ENCODE data around the gene PMVK.

The PMVK gene

GRCh38 chr1:154954541-154954940 is 18.0 kb upstream of the PMVK start:
- ChIA-PET POLR2A (ENCODE audit: low non-redundant PET) (no interaction called here), CTCF (interaction anchor here (0.6 kb wide), 1 partner anchor 1008 kb away, joined by 3 read pairs; the partner anchor contains the start of gene DENND4B)
- no peak for DNase-seq (ENCODE audit: low spot score)
- no peak for TF ChIP-seq CTCF (conservative IDR thresholded peaks at IDR 0.05; ENCODE audit: low read depth)
- no peak overlapping the region for H3K27ac ChIP-seq

GRCh38 chr1:154953611-154954038 is 17.1 kb upstream of the PMVK start:
- POLR2A ChIA-PET (ENCODE audit: low non-redundant PET): interaction anchor here (0.6 kb wide), 1 partner anchor 31 kb away, joined by 4 read pairs; no protein-coding TSS in a partner anchor
- TF ChIP-seq CTCF (conservative IDR thresholded peaks at IDR 0.05; ENCODE audit: low read depth): no peak
- CTCF ChIA-PET: interaction anchor here (0.5 to 0.6 kb wide), 2 partner anchors 22 to 108 kb away, joined by 4 to 5 read pairs; no protein-coding TSS in a partner anchor
- no peak for DNase-seq (ENCODE audit: low spot score)
- H3K27ac ChIP-seq: no peak overlapping the region

GRCh38 chr1:154952664-154953063 is 16.1 kb upstream of the PMVK start:
- no peak for TF ChIP-seq CTCF (conservative IDR thresholded peaks at IDR 0.05; ENCODE audit: low read depth)
- H3K27ac ChIP-seq: no peak overlapping the region
- ChIA-PET POLR2A (ENCODE audit: low non-redundant PET) (no interaction called here), CTCF (no interaction called here)
- DNase-seq (ENCODE audit: low spot score): no peak

- peak overlapping the region; percentile 3; the same call in 1 of the 2 replicates for H3K27ac ChIP-seq
- DNase-seq (ENCODE audit: low spot score): no peak
- no peak for TF ChIP-seq CTCF (conservative IDR thresholded peaks at IDR 0.05; ENCODE audit: low read depth)
- ChIA-PET POLR2A (ENCODE audit: low non-redundant PET) (no interaction called here), CTCF (no interaction called here)
These were observed 15.6 kb upstream of the PMVK start for GRCh38 chr1:154951901-154952657.

- no peak for DNase-seq (ENCODE audit: low spot score)
- CTCF ChIA-PET: no interaction called here
These were observed 11.6 kb upstream of the PMVK start for GRCh38 chr1:154948079-154948478.

More at GRCh38 chr1:154948079-154948478, 11.6 kb upstream of the PMVK start:
- POLR2A ChIA-PET (ENCODE audit: low non-redundant PET): interaction anchor here (1.0 kb wide), 1 partner anchor 12 kb away, joined by 3 read pairs; the partner anchor contains the start of gene PMVK
- no peak overlapping the region; the same call in 1 of the 2 replicates for H3K27ac ChIP-seq
- no peak for TF ChIP-seq CTCF (conservative IDR thresholded peaks at IDR 0.05; ENCODE audit: low read depth)
